WTC11 (cell line): ENCODE measurements around the gene ILF3.

Experiments used
- CREB1 ChIP-seq: sonication (generic); formaldehyde crosslinking; IDR thresholded peaks from 2 replicates; pipeline ENCODE4 v1.8.0; 2023; ENCODE audit warnings: mild to moderate bottlenecking, missing genetic modification reagents
- JAZF1 ChIP-seq: fragments of 250-450 bp; sonication (Bioruptor Pico); IDR thresholded peaks from 2 replicates; pipeline ENCODE4 v1.9.0; 2021; ENCODE audit warnings: moderate library complexity, mild to moderate bottlenecking, inconsistent platforms
- JUN ChIP-seq: sonication (generic); formaldehyde crosslinking; IDR thresholded peaks from 2 replicates; pipeline ENCODE4 v1.8.0; 2023; ENCODE audit warnings: mild to moderate bottlenecking, missing genetic modification reagents
- NR1H2 ChIP-seq: sonication (generic); formaldehyde crosslinking; IDR thresholded peaks from 2 replicates; pipeline ENCODE4 v1.9.0; 2021; ENCODE audit warnings: mild to moderate bottlenecking, moderate library complexity, missing genetic modification reagents
- NR2C2 ChIP-seq: sonication (generic); formaldehyde crosslinking; IDR thresholded peaks from 2 replicates; pipeline ENCODE4 v1.8.0; 2022; ENCODE audit warnings: mild to moderate bottlenecking, missing genetic modification reagents
- TF ChIP-seq, protein P1 (sequence below): sonication (generic); formaldehyde crosslinking; IDR thresholded peaks from 2 replicates; pipeline ENCODE4 v1.8.1; 2022; ENCODE audit warnings: mild to moderate bottlenecking, missing genetic modification reagents, moderate library complexity, borderline replicate concordance
- TF ChIP-seq, protein P2 (sequence below): fragments of 200-600 bp; IDR thresholded peaks from 2 replicates; pipeline ENCODE4 v1.8.0; 2022; ENCODE audit warnings: antibody characterized with exemption
- TF ChIP-seq, protein P3 (sequence below): sonication (generic); formaldehyde crosslinking; IDR thresholded peaks from 2 replicates; pipeline ENCODE4 v1.8.1; 2023; ENCODE audit warnings: mild to moderate bottlenecking, missing genetic modification reagents, moderate library complexity

DNA sequence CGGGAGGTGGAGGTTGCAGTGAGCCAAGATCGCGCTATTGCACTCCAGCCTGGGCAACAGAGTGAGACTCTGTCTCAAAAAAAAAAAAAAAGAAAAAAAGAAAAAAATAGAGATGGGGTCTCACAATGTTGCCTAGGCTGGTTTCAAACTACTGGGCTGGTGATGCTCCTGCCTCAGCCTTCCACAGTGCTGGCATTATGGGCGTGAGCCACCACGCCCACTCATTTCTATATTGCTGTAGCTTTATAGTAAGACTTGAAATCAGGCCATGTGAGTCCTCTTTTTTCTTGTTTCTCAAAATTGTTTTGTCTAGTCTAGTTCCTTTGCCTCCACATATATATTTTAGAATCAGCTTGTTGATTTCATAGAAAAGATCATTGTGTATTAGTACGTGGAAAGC is 82.0 kb downstream of the ILF3 start:
- TF ChIP-seq JAZF1 (CRISPR knock-in tag) (no peak), CREB1 (CRISPR knock-in tag) (no peak), NR2C2 (CRISPR knock-in tag) (no peak), NR1H2 (CRISPR knock-in tag) (no peak), JUN (CRISPR knock-in tag) (no peak)
- TF ChIP-seq, protein P1, sequence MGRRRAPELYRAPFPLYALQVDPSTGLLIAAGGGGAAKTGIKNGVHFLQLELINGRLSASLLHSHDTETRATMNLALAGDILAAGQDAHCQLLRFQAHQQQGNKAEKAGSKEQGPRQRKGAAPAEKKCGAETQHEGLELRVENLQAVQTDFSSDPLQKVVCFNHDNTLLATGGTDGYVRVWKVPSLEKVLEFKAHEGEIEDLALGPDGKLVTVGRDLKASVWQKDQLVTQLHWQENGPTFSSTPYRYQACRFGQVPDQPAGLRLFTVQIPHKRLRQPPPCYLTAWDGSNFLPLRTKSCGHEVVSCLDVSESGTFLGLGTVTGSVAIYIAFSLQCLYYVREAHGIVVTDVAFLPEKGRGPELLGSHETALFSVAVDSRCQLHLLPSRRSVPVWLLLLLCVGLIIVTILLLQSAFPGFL, result no peak
- TF ChIP-seq, protein P2, sequence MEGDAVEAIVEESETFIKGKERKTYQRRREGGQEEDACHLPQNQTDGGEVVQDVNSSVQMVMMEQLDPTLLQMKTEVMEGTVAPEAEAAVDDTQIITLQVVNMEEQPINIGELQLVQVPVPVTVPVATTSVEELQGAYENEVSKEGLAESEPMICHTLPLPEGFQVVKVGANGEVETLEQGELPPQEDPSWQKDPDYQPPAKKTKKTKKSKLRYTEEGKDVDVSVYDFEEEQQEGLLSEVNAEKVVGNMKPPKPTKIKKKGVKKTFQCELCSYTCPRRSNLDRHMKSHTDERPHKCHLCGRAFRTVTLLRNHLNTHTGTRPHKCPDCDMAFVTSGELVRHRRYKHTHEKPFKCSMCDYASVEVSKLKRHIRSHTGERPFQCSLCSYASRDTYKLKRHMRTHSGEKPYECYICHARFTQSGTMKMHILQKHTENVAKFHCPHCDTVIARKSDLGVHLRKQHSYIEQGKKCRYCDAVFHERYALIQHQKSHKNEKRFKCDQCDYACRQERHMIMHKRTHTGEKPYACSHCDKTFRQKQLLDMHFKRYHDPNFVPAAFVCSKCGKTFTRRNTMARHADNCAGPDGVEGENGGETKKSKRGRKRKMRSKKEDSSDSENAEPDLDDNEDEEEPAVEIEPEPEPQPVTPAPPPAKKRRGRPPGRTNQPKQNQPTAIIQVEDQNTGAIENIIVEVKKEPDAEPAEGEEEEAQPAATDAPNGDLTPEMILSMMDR, result no peak
- TF ChIP-seq, protein P3, sequence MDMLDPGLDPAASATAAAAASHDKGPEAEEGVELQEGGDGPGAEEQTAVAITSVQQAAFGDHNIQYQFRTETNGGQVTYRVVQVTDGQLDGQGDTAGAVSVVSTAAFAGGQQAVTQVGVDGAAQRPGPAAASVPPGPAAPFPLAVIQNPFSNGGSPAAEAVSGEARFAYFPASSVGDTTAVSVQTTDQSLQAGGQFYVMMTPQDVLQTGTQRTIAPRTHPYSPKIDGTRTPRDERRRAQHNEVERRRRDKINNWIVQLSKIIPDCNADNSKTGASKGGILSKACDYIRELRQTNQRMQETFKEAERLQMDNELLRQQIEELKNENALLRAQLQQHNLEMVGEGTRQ (CRISPR knock-in tag), result no peak
